Keratinocyte (primary cell): ENCODE measurements around the gene BEX2.

Source experiments
- CTCF ChIP-seq, 3 experiments: IDR thresholded peaks in 1 of 3; conservative IDR thresholded peaks in 1 of 3; optimal IDR thresholded peaks in 1 of 3; 2 replicates in 2 of 3; 3 replicates in 1 of 3; pipeline versions ENCODE3 to v1.5.1; 2011; ENCODE audit warnings: low read length in 3 of 3, mild to moderate bottlenecking in 3 of 3, moderate library complexity in 2 of 3, control low read depth in 1 of 3, inconsistent platforms in 1 of 3; ENCODE audit not compliant: insufficient read depth in 2 of 3; ENCODE audit errors: extremely low read depth in 1 of 3
- EZH2 ChIP-seq: IDR thresholded peaks from one replicate; pipeline ENCODE4 v1.6.1; 2012; ENCODE audit warnings: inconsistent platforms, mild to moderate bottlenecking, low read length, moderate library complexity

- TF ChIP-seq CTCF (optimal IDR thresholded peaks at IDR 0.05 in 1 of 3, IDR thresholded peaks at IDR 0.05 in 1 of 3, conservative IDR thresholded peaks at IDR 0.05 in 1 of 3; ENCODE audit: extremely low read depth in 1 of 3, insufficient read depth in 2 of 3, low read length in 3 of 3) (no peak), EZH2 (no peak)
Measured at GRCh38 chrX:103310555-103311398, at the start of gene BEX2.
